LNCaP clone FGC (cell line): ENCODE results near the gene LTN1.
"Not testable (repeated sequence)": the region's sequence is repeated elsewhere in the genome, so short reads cannot be mapped to it uniquely, and the experiment has no call there.

ENCODE experiments used
- DNase-seq: peaks from one replicate; pipeline ENCODE4 v3.0.0-alpha.2; 2011; ENCODE audit warnings: low read depth
- H3K4me3 ChIP-seq: 2 replicates; pipeline ENCODE4 v1.5.1; 2011; ENCODE audit warnings: mild to moderate bottlenecking, low read depth, low read length, control low read depth
- CTCF ChIP-seq: IDR thresholded peaks from 2 replicates; pipeline ENCODE4 v1.5.1; 2012; ENCODE audit warnings: mild to moderate bottlenecking; ENCODE audit not compliant: control insufficient read depth, insufficient read depth; ENCODE audit errors: extremely low read depth

The LTN1 gene

GRCh38 chr21:28932717-28933116 lies 60.0 kb downstream of the LTN1 start:
- TF ChIP-seq CTCF = no peak
- no peak overlapping the region for H3K4me3 ChIP-seq
- peak; percentile 44 for DNase-seq

- DNase-seq, H3K4me3 ChIP-seq: not testable (repeated sequence)
Observed at GRCh38 chr21:28931708-28932372, 60.8 kb downstream of the LTN1 start.

- no peak overlapping the region for H3K4me3 ChIP-seq
- DNase-seq = peak; percentile 14
- no peak for TF ChIP-seq CTCF
Observed at GRCh38 chr21:28928578-28929420, 63.9 kb downstream of the LTN1 start.

GRCh38 chr21:28927130-28927529 lies 65.5 kb downstream of the LTN1 start:
- TF ChIP-seq CTCF = no peak
- DNase-seq = no peak

GRCh38 chr21:28923439-28923975 lies 69.2 kb downstream of the LTN1 start:
- no peak for DNase-seq
- no peak overlapping the region for H3K4me3 ChIP-seq
- TF ChIP-seq CTCF = no peak

More at GRCh38 chr21:28927130-28927529, 65.5 kb downstream of the LTN1 start:
- H3K4me3 ChIP-seq = no peak overlapping the region

GRCh38 chr21:28922368-28922767 lies 70.3 kb downstream of the LTN1 start:
- no peak overlapping the region for H3K4me3 ChIP-seq
- DNase-seq = no peak

More at GRCh38 chr21:28922368-28922767, 70.3 kb downstream of the LTN1 start:
- no peak for TF ChIP-seq CTCF
